Esophagus squamous epithelium (tissue), 4 donors: Measurements from ENCODE around the gene STRBP.

ENCODE experiments used
- CTCF ChIP-seq, 6 experiments: fragments of 450-650 bp in 4 of 6; fragments of 200-600 bp in 2 of 6; sonication (generic) in 2 of 6; IDR thresholded peaks; one replicate each; pipeline ENCODE4 v1.5.1; 2016 to 2019; ENCODE audit warnings: antibody characterized with exemption in 6 of 6, mild to moderate bottlenecking in 4 of 6, moderate library complexity in 4 of 6
- POLR2A ChIP-seq, 4 donors: fragments of 450-650 bp; IDR thresholded peaks; one replicate each; pipeline ENCODE4 v1.6.1; 2017; ENCODE audit warnings: antibody characterized with exemption in 4 of 4, mild to moderate bottlenecking in 4 of 4, moderate library complexity in 3 of 4

- TF ChIP-seq CTCF (IDR thresholded peaks at IDR 0.05) = no peak
- TF ChIP-seq POLR2A (IDR thresholded peaks at IDR 0.05) = no peak
Measured at GRCh38 chr9:123187131-123187530, 81.3 kb downstream of the STRBP start.
